GM12878 (cell line): ENCODE data around the gene SLC39A1. TPM values are rescaled to one million over a fixed set of nuclear protein-coding genes. Genes with fewer than 3 reads are reported as not detected.

Experiments
- ATAC-seq: fragments of 200-7000 bp; cut with Tn5 transposase; 3 replicates; pipeline ENCODE4 v1.9.1; 2020; ENCODE audit warnings: mild to moderate bottlenecking, moderate library complexity
- BruUV-seq: library from RNA; stranded (reverse); fragments of 400-500 nt; replicated peaks from 2 replicates; lab custom pipeline; 2021; lab: Mats Ljungman, UMichigan
- CTCF ChIA-PET: fragments of 300-600 bp; sonication (Branson Sonifier 250); formaldehyde crosslinking; extraction: SDS; loops from one replicate; lab custom pipeline; 2021; ENCODE audit warnings: inconsistent platforms; lab: Yijun Ruan, JAX
- POLR2A ChIA-PET: fragments of 350-600 bp; formaldehyde crosslinking; extraction: SDS; loops from one replicate; lab custom pipeline; 2021; ENCODE audit warnings: inconsistent platforms; lab: Charles Lee
- RAD21 ChIA-PET: fragments of 300-600 bp; sonication (Branson Sonifier 250); formaldehyde crosslinking; loops from one replicate; lab custom pipeline; 2023; ENCODE audit warnings: antibody characterized with exemption; ENCODE audit not compliant: unreplicated experiment; lab: Charles Lee
- SMC1A ChIA-PET: fragments of 300-600 bp; sonication (Branson Sonifier 250); formaldehyde crosslinking; loops from one replicate; lab custom pipeline; 2023; ENCODE audit not compliant: unreplicated experiment, uncharacterized antibody; lab: Charles Lee
- DNase-seq: peaks from one replicate; pipeline ENCODE4 v3.0.0-alpha.2; 2011; ENCODE audit warnings: low read depth, low spot score
- FAIRE-seq: peaks from 3 replicates; lab custom pipeline; 2011; peaks lifted over from hg19 to GRCh38; lab: Jason Lieb, UNC
- H2AFZ ChIP-seq: 2 replicates; pipeline ENCODE4 v1.6.0; 2011; ENCODE audit warnings: low read depth, low read length, control low read depth; ENCODE audit not compliant: control insufficient read depth
- H3K27ac ChIP-seq: 2 replicates; pipeline ENCODE4 v1.5.1; 2011; ENCODE audit warnings: control low read depth; ENCODE audit not compliant: control insufficient read depth, insufficient read depth
- H3K27me3 ChIP-seq, 2 experiments: replicated peaks in 1 of 2; 2 replicates each; pipeline versions ENCODE4 v1.6.0 to v1.6.1; 2011; ENCODE audit warnings: low read length in 1 of 2; ENCODE audit not compliant: control insufficient read depth in 2 of 2, insufficient read depth in 2 of 2
- H3K36me3 ChIP-seq, 2 experiments: 2 replicates each; pipeline ENCODE4 v1.5.1; 2011; ENCODE audit warnings: low read length in 1 of 2; ENCODE audit not compliant: control insufficient read depth in 2 of 2, insufficient read depth in 2 of 2
- H3K4me1 ChIP-seq: 2 replicates; pipeline ENCODE4 v1.6.1; 2011; ENCODE audit warnings: mild to moderate bottlenecking, low read length, moderate library complexity, mixed read lengths; ENCODE audit not compliant: control insufficient read depth, insufficient read depth
- H3K4me2 ChIP-seq: 2 replicates; pipeline ENCODE4 v1.6.0; 2011; ENCODE audit warnings: control low read depth; ENCODE audit not compliant: control insufficient read depth, insufficient read depth
- H3K4me3 ChIP-seq: fragments of 200-600 bp; sonication (generic); 2 replicates; pipeline ENCODE4 v1.5.1; 2016
- H3K79me2 ChIP-seq: 2 replicates; pipeline ENCODE4 v1.6.0; 2011; ENCODE audit warnings: low read length; ENCODE audit not compliant: control insufficient read depth, insufficient read depth
- H3K9ac ChIP-seq: 2 replicates; pipeline ENCODE4 v1.8.0; 2011; ENCODE audit warnings: low read length, control low read depth, mixed read lengths; ENCODE audit not compliant: control insufficient read depth, insufficient read depth
- H3K9me3 ChIP-seq: replicated peaks from 3 replicates; pipeline ENCODE4 v1.5.1; 2011; ENCODE audit warnings: mild to moderate bottlenecking, low read length; ENCODE audit not compliant: control insufficient read depth, insufficient read depth
- H4K20me1 ChIP-seq: 2 replicates; pipeline ENCODE4 v1.6.0; 2011; ENCODE audit not compliant: control insufficient read depth, insufficient read depth
- NFIC ChIP-seq: IDR thresholded peaks from 2 replicates; pipeline ENCODE4 v1.6.1; 2012; ENCODE audit warnings: low read depth, mild to moderate bottlenecking, inconsistent platforms, low read length, moderate library complexity
- POLR2A ChIP-seq: IDR thresholded peaks from 2 replicates; pipeline ENCODE4 v1.6.1; 2011; ENCODE audit warnings: low read depth, mild to moderate bottlenecking, low read length
- WGBS: methylation state at CpG from one replicate; pipeline ENCODE4 v1.1.6; 2016; ENCODE audit warnings: low lambda C conversion rate; ENCODE audit not compliant: insufficient replicate concordance, insufficient coverage; ENCODE audit errors: missing lambda C conversion rate; 5-methylcytosine and 5-hydroxymethylcytosine counted together
- in situ Hi-C: fragments of 300-500 bp; cut with MboI; formaldehyde crosslinking; loops from 9 replicates; pipeline ENCODE4 v1.14.3; 2018; ENCODE audit warnings: mixed read lengths
- intact Hi-C: fragments of 100-400 bp; cut with micrococcal nuclease; formaldehyde crosslinking; loops from one replicate; pipeline ENCODE4 v1.14.2; 2022; ENCODE audit not compliant: unreplicated experiment
- polyA plus RNA-seq, 11 experiments: library from polyadenylated mRNA; depleted of rRNA in 4 of 11; unstranded in 6 of 11; stranded (reverse) in 5 of 11; fragments of >200 nt; fragmentation: Nextera tagmentation in 4 of 11; fragmentation: Illumina TruSeq in 1 of 11; extraction: Ambion mirVana in 4 of 11; extraction: Trizol in 1 of 11; gene quantifications; 1 replicate in 1 of 11; 2 replicates in 10 of 11; pipeline versions ENCODE4 v1.2.1 to v1.2.3, GENCODE V29; 2011 to 2016; ENCODE audit warnings: inconsistent platforms in 2 of 11, missing spikeins in 2 of 11, low read depth in 1 of 11
- total RNA-seq, 4 experiments: library from RNA; depleted of rRNA in 3 of 4; stranded (reverse); fragments of >200 nt in 3 of 4; fragmentation: Illumina TruSeq in 1 of 4; extraction: Trizol in 1 of 4; gene quantifications; 2 replicates each; pipeline versions ENCODE4 v1.2.1 to v1.2.3, GENCODE V29; 2013 to 2021

The SLC39A1 gene
- total and polyA plus RNA-seq, 10 of the 15 experiments (the other 5 are each of a cell fraction or from before 2014, with no cell fraction given), result 8.8 to 98.6 (median 72.4) TPM

DNA sequence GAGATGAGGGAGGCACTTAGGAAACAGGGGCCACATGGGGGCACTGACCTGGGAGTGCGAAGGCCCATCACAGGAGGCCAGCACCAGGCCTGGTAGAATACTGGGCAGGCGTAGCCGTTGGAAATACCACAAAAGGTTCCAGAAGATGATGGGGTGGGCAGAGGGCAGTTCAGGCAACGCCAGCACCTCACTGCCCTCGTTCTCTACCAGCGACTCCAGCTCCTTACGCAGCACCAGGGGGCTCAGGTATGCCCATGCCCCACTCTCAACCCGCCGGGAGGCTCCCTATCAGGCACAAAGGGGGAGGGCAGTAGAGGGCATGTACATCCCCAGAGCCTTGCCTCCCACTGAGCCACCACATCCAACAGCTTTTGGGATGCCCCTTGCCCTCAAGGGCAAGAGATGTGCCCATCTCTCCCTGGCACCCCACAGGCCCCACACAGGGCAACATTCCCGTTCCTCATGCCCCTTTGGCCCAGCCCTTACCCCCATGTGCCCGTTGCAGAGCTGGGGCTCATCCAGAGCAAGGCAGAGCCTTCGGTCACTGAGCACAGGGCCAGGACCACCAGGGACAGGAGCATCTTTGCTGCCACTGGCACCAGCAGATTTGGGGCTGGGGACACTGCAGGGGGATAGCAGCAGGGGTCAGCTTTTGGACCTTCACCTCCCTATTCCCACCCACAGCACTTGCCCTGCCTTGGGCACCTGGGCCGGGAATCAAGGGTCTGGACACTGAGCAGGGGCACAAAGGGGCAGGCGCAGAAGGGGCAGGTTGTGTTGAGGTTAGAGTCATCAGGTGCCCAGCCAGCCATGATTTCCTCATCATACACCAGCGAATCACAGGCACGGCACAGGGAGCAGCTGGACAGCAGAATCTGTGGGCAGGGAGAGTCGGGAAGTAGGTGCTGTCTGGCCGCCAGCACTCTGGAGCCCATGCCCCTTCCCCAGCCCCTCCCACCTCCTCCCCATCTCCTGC, 30.9 kb downstream of the SLC39A1 start:
- in situ Hi-C loops, result no loop called here
- Histone ChIP-seq H3K9ac (no peak overlapping the region), H2AFZ (no peak overlapping the region)
- DNase-seq, result no peak
- CTCF ChIA-PET, result no interaction called here
- TF ChIP-seq NFIC, result no peak
- peak; percentile 41; the same call in 1 of the 2 replicates for TF ChIP-seq POLR2A
- TF ChIP-seq, all 136 proteins: peak for 1
- no peak overlapping the region for H3K4me3 ChIP-seq
- 98% methylated on average over 16 of the region's 18 CpGs for WGBS
- no TSS peak for BruUV-seq
- peaks cover 18% of the 10 kb centered on the region for H3K4me1 ChIP-seq
- ChIA-PET RAD21 (no interaction called here), POLR2A (no interaction called here), SMC1A (no interaction called here)
- no peaks in the 10 kb centered on the region for H3K79me2 ChIP-seq
- no peak overlapping the region for H3K27ac ChIP-seq
- no peaks in the 10 kb centered on the region for H3K27me3 ChIP-seq
- intact Hi-C loops, result no loop called here
- no peaks in the 10 kb centered on the region for H3K9me3 ChIP-seq
- no peak for FAIRE-seq
- no peak overlapping the region for H3K4me2 ChIP-seq
- peaks cover 17 to 23% of the 10 kb centered on the region in 2 experiments; a peak in 3 of 4 replicates for H3K36me3 ChIP-seq
- no peak for ATAC-seq
- no peaks in the 10 kb centered on the region for H4K20me1 ChIP-seq
